Aorta (tissue), 5 donors: Measurements from ENCODE around the gene OLFM1. TPM values are rescaled to one million over a fixed set of nuclear protein-coding genes. Genes with fewer than 3 reads are reported as not detected.

Experiments used
- ATAC-seq: fragments of 200-7000 bp; cut with Tn5 transposase; one replicate; pipeline ENCODE4 v1.9.1; 2022; ENCODE audit warnings: moderate library complexity; ENCODE audit not compliant: low FRiP score
- DNase-seq, 2 donors: peaks; one replicate each; pipeline ENCODE4 v3.0.0-alpha.2; 2020
- H3K27ac ChIP-seq, 2 donors: one replicate each; pipeline ENCODE4 v1.5.1; 2013; ENCODE audit warnings: low read length in 2 of 2, mild to moderate bottlenecking in 2 of 2, moderate library complexity in 2 of 2, control low read depth in 1 of 2, inconsistent platforms in 1 of 2, low read depth in 1 of 2
- H3K27me3 ChIP-seq, 2 donors: one replicate each; pipeline ENCODE4 v1.6.1; 2013; ENCODE audit warnings: control low read depth in 1 of 2, low read length in 1 of 2, mild to moderate bottlenecking in 1 of 2, moderate library complexity in 1 of 2; ENCODE audit not compliant: insufficient read depth in 2 of 2, control insufficient read depth in 1 of 2
- H3K36me3 ChIP-seq, 2 donors: one replicate each; pipeline ENCODE4 v1.6.1; 2013; ENCODE audit warnings: control low read depth in 1 of 2, low read length in 1 of 2, mild to moderate bottlenecking in 1 of 2; ENCODE audit not compliant: insufficient read depth in 2 of 2, control insufficient read depth in 1 of 2
- H3K4me1 ChIP-seq, 2 donors: one replicate each; pipeline ENCODE4 v1.6.1; 2013; ENCODE audit warnings: low read length in 2 of 2, control low read depth in 1 of 2, mild to moderate bottlenecking in 1 of 2, moderate library complexity in 1 of 2; ENCODE audit not compliant: insufficient read depth in 2 of 2, control insufficient read depth in 1 of 2
- H3K4me3 ChIP-seq, 2 donors: one replicate each; pipeline ENCODE4 v1.5.1; 2013; ENCODE audit warnings: low read length in 2 of 2, control low read depth in 1 of 2, mild to moderate bottlenecking in 1 of 2
- H3K9me3 ChIP-seq: one replicate; pipeline ENCODE4 v1.6.1; 2013; ENCODE audit warnings: mild to moderate bottlenecking, low read length; ENCODE audit not compliant: control insufficient read depth
- WGBS, 2 donors: extraction: QIAGEN DNeasy Blood & Tissue Kit; methylation state at CpG; one replicate each; pipeline ENCODE4 v1.1.7; 2013; 5-methylcytosine and 5-hydroxymethylcytosine counted together
- intact Hi-C, 2 donors: fragments of 100-400 bp; cut with DNase I; formaldehyde crosslinking; loops; one replicate each; pipeline versions ENCODE4 v1.14.2 to v1.15.0; 2022
- polyA plus RNA-seq, 2 donors: library from polyadenylated mRNA; stranded (reverse); fragments of 200-250 nt; gene quantifications; one replicate each; pipeline ENCODE4 v1.2.3, GENCODE V29; 2013
- total RNA-seq, 2 donors: library from RNA; stranded (reverse); fragmentation: NEBNext Ultra II Directional; extraction: Animal tissue kit (Norgen Biotek cat#: 25700); gene quantifications; one replicate each; pipeline ENCODE4 v1.2.1, GENCODE V29; 2021
- donor health status: healthy with polysubstance abuse.
- donor health status: Bipolar disorder and iron deficiency.
- donor health status: DM: no; HTN: no; CAD: no.
- donor health status: DM: no; HTN: no; CAD: no.
- donor health status: DM: yes; HTN: yes; CAD: no.

OLFM1 gene
- total and polyA plus RNA-seq, 4 donors: 3.5 to 63.0 (median 14.8) TPM

DNA sequence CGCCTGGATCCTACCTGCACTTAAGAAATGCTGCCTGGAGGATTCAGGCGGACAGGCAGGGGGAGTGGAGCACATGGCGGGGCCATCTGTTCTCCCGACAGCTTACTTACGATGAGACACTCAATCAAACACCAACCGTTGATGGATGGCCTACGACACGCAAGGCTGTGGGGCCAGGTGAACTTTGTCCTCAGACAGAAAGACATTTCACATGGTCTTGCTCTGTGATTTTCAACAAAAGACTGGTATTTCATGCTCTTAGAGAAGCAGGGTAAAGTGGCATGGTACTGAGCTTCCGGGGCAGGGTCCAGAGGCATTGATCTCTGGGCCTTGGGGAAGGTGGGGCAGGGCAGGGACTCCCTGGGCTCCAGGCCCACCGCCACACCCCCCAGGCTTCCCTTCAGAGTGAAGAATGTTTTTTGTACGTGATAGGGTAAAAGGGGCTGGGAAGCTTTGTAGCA is 9.1 kb upstream of the OLFM1 start:
- H3K27me3 ChIP-seq: no peaks in the 10 kb centered on the region
- H3K9me3 ChIP-seq: no peaks in the 10 kb centered on the region
- H3K36me3 ChIP-seq: no peaks in the 10 kb centered on the region
- WGBS, 2 donors: 55 to 62% methylated on average over 11 of the region's 11 CpGs
- DNase-seq: no peak
- intact Hi-C loops: no loop called here
- ATAC-seq: no peak
- H3K27ac ChIP-seq: no peak overlapping the region
- no peak overlapping the region for H3K4me3 ChIP-seq
- no peaks in the 10 kb centered on the region for H3K4me1 ChIP-seq

DNA sequence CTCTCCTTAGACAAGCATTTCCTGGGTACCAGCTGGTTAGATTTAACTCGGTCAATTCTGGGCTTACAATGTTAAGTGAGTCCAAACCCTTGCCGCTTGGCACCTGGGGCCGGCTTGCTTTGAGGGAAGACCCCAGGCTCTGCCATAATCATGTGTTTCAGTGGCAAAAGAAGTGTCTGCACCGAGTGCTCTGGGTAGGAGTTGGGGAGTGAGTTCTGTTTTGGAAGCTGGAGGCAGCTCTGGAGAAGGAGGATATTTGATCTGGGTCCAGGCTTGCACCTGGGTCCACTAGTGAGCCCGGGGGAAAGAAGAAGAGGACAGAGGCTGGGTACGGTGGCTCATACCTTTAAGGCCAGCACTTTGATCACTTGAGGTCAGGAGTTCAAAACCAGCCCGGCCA is 8.4 kb upstream of the OLFM1 start:
- Histone ChIP-seq H3K27ac (no peak overlapping the region), H3K27me3 (no peaks in the 10 kb centered on the region), H3K4me3 (no peak overlapping the region), H3K36me3 (no peaks in the 10 kb centered on the region), H3K9me3 (no peaks in the 10 kb centered on the region), H3K4me1 (no peaks in the 10 kb centered on the region)
- ATAC-seq (no peak), DNase-seq (no peak)
- WGBS, 2 donors: 78 to 82% methylated on average over 7 of the region's 7 CpGs
- intact Hi-C loops: no loop called here

DNA sequence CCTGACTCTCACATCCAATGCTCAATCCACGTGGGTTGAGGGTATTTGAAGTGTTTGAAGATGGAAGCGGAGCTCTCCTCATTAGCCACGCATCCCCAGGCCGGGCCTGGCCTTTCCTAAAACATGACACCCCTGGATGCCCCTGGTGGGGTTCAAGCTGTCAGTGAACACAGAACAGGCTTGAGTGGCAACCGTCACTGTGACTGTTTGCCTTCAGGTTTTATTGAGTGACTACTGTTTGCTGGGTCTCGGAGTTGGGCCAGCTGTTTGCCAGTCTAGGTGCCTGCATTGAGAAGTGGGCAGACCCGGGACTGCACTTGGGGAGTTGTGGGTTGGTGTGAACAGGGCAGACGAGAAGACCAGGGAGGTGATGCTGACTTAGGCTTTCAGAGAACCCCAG is 7.8 kb upstream of the OLFM1 start:
- no peak for ATAC-seq
- Histone ChIP-seq H3K4me3 (no peak overlapping the region), H3K27me3 (no peaks in the 10 kb centered on the region), H3K27ac (no peak overlapping the region), H3K9me3 (no peaks in the 10 kb centered on the region), H3K36me3 (no peaks in the 10 kb centered on the region), H3K4me1 (no peaks in the 10 kb centered on the region)
- WGBS, 2 donors: 75 to 77% methylated on average over 8 of the region's 8 CpGs
- no peak for DNase-seq
- intact Hi-C loops: no loop called here

DNA sequence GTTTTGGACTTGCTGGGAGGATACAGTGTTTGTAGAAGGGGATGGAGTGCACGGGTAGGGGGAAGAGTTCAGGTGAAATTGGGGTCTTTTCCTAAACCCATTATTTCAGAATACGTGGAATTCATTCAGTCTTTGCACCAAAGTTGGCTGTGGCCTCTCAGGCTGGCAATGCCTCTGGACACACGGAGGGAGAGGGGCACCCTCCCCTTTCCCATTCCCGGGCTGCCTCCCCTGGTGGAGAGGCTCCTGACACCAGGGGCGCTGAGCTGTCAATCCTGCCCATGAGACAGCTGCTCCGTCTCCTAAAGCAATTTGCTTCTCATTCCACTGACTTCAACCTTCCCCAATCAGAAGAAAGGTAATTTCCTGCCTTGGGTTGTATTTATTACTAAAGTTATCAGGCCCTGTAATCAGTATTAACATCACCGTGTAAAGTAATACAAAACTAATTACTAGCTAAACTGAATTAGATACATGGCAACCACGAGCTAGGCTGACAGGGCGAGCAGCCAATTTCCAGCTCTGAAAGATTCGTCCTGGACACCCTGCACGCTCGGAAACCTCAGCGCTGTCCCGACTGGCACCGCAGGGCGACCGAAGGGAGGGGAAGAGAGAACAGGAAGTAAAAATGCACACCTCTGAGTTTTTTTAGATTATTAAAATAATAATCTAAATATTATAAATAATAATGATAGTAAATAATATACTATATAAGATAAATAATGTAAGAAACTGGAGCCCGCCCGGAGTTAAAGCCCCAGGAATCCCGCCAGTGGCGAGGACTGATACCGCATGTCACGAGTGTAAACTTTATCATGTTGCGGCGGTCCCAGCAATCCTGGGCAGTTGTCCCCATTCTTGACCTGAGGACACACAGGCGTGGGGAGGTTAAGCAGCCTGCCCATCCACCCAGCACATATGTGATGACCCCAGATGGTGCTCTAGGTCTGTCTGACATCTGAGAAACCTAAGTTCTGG is 6.9 kb upstream of the OLFM1 start:
- Histone ChIP-seq H3K9me3 (no peaks in the 10 kb centered on the region), H3K27me3 (no peaks in the 10 kb centered on the region), H3K27ac (no peak overlapping the region), H3K4me3 (no peak overlapping the region), H3K4me1 (no peaks in the 10 kb centered on the region), H3K36me3 (no peaks in the 10 kb centered on the region)
- 73 to 74% methylated on average over 26 of the region's 26 CpGs for WGBS, 2 donors
- ATAC-seq (no peak), DNase-seq (peak in 1 of 2 donors; percentile 54)
- intact Hi-C loops: no loop called here

DNA sequence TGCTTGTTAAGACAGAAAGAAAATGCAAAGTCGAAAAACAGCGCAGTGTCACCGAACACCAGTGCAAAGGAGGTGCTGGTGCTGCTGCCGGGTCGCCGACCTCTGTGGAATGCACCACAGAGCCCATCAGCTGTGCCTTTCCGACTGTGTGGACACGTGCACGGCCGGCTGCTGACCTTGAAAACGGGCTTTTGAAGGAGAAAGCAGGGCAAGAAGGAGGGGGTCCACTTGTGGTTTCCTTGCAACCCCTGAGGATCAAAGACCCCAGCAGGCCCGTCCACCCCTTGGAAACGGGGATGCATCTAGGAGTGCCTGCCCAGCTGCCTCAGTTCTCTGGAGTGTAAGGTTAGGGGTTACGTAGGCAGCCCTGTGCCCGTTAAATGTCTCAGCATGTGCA is 6.2 kb upstream of the OLFM1 start:
- no peaks in the 10 kb centered on the region for H3K4me1 ChIP-seq
- no peaks in the 10 kb centered on the region for H3K27me3 ChIP-seq
- no peak overlapping the region for H3K4me3 ChIP-seq
- WGBS, 2 donors: 76 to 77% methylated on average over 15 of the region's 15 CpGs
- DNase-seq (peak in 1 of 2 donors; percentile 65), ATAC-seq (no peak)
- no peak overlapping the region for H3K27ac ChIP-seq
- intact Hi-C loops: no loop called here
- no peaks in the 10 kb centered on the region for H3K36me3 ChIP-seq
- no peaks in the 10 kb centered on the region for H3K9me3 ChIP-seq

DNA sequence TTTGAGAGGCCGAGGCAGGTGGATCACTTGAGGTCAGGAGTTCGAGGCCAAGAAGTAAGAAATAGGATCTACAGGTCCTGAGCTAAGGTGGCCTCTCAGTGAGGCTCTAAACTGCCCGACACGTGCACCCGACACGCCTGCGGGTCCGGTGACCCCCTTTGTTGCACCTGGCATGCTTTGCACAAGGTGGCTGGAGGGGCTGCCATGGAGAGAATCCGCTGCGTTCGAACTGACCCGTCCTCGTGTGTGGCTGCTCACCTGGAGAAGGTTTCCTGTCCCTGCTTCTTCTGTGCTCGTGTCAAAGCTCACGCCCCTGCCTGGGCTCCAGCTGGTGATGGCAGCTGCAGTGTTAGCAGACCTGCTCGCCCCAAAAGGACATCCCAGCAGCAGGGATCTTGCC is 5.7 kb upstream of the OLFM1 start:
- Histone ChIP-seq H3K4me1 (no peaks in the 10 kb centered on the region), H3K36me3 (no peaks in the 10 kb centered on the region), H3K9me3 (no peaks in the 10 kb centered on the region), H3K4me3 (no peak overlapping the region), H3K27me3 (no peaks in the 10 kb centered on the region), H3K27ac (no peak overlapping the region)
- DNase-seq (peak in 1 of 2 donors; percentile 67), ATAC-seq (no peak)
- whole genome bisulfite sequencing, 2 donors: 85 to 86% methylated on average over 16 of the region's 16 CpGs
- intact Hi-C loops: no loop called here

DNA sequence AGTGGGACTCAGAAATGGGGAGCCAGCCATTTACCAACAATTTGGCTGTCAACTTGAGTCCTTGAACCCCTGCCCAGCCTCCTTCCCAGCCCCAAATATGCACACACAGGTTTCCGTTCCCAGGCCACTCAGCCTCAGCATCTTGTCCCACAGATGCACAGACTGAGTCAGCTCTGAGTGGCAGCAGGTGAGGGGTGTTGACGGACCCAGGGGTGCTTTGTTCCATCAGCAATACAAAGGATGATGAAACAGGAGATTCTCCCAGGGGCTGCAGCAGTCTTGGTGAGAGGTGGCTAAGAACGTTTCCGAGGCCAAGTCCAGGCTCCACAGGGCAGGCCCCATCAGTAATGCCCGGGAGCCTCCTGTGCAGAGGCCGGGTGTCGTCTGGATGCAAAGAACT is 4.9 kb upstream of the OLFM1 start:
- intact Hi-C loops: no loop called here
- ATAC-seq: no peak
- 64 to 66% methylated on average over 7 of the region's 7 CpGs for WGBS, 2 donors

DNA sequence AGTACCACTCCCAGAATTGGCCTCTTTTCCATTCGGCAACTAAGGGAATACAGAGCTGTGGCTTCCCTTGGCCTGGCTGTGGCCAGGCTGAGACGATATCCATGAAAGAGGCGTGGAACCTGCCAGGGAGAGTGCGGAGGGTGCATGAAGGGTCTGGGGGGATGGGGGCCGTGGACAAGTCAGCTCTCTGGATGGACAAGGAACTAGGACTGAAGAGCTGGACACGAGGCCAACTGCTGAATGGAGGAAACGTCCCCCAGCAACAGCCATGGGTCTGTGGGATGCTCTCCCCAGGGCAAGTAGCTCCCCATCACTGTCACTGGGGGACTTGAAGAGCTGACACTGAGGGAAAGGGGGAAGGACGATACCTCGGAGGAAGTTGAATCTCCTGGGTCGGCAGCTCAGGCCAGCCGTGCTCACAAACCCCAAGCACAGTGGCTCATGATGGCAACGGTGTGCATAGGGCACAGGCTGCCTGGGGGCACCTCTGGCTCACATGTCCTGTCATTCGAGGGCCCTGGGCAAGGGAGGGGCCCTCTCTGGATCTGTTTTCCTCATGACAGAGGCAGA is 4.1 kb upstream of the OLFM1 start:
- Histone ChIP-seq H3K9me3 (no peaks in the 10 kb centered on the region), H3K36me3 (no peaks in the 10 kb centered on the region), H3K4me1 (no peaks in the 10 kb centered on the region), H3K27ac (no peak overlapping the region), H3K4me3 (no peak overlapping the region), H3K27me3 (no peaks in the 10 kb centered on the region)
- intact Hi-C loops: no loop called here
- peak in 1 of 2 donors; percentile 21 for DNase-seq
- no peak for ATAC-seq
- 60% methylated on average over 13 of the region's 13 CpGs for WGBS, 2 donors

More for the DNA sequence above, 4.9 kb upstream of the OLFM1 start:
- no peak overlapping the region for H3K27ac ChIP-seq
- H3K9me3 ChIP-seq: no peaks in the 10 kb centered on the region
- no peaks in the 10 kb centered on the region for H3K4me1 ChIP-seq
- peak in 1 of 2 donors; percentile 37 for DNase-seq
- H3K4me3 ChIP-seq: no peak overlapping the region
- no peaks in the 10 kb centered on the region for H3K27me3 ChIP-seq
- no peaks in the 10 kb centered on the region for H3K36me3 ChIP-seq
